Esophagus muscularis mucosa (tissue), 4 donors: ENCODE data around the gene C16orf54. TPM values are rescaled to one million over a fixed set of nuclear protein-coding genes. Genes with fewer than 3 reads are reported as not detected.
"Not testable (repeated sequence)": the region's sequence is repeated elsewhere in the genome, so short reads cannot be mapped to it uniquely, and the experiment has no call there.

Experiments used
- DNase-seq: peaks from one replicate; pipeline ENCODE4 v3.0.0-alpha.2; 2017; ENCODE audit errors: extremely low spot score
- H3K27ac ChIP-seq, 4 donors: fragments of 200-600 bp; sonication (generic); replicated peaks in 1 of 4; 1 replicate in 3 of 4; 2 replicates in 1 of 4; pipeline ENCODE4 v1.5.1; 2016 to 2019; ENCODE audit warnings: mild to moderate bottlenecking in 1 of 4
- H3K27me3 ChIP-seq, 4 donors: fragments of 200-600 bp; sonication (generic); one replicate each; pipeline versions ENCODE4 v1.5.1 to v1.6.0; 2016 to 2019
- H3K36me3 ChIP-seq, 4 donors: fragments of 200-600 bp; sonication (generic); one replicate each; pipeline ENCODE4 v1.5.1; 2016 to 2019
- H3K4me1 ChIP-seq, 4 donors: fragments of 200-600 bp; sonication (generic); one replicate each; pipeline ENCODE4 v1.5.1; 2016 to 2019
- H3K4me3 ChIP-seq, 4 donors: fragments of 200-600 bp; sonication (generic); 1 replicate in 2 of 4; 2 replicates in 2 of 4; pipeline ENCODE4 v1.5.1; 2016 to 2019; ENCODE audit warnings: mild to moderate bottlenecking in 4 of 4, moderate library complexity in 1 of 4
- H3K9me3 ChIP-seq, 4 donors: fragments of 200-600 bp; sonication (generic); 1 replicate in 3 of 4; 2 replicates in 1 of 4; pipeline ENCODE4 v1.5.1; 2016 to 2019
- CTCF ChIP-seq, 3 experiments: fragments of 200-600 bp in 2 of 3; fragments of 450-650 bp in 1 of 3; sonication (generic) in 2 of 3; IDR thresholded peaks; one replicate each; pipeline ENCODE4 v1.5.1; 2017 to 2019; ENCODE audit warnings: antibody characterized with exemption in 3 of 3, mild to moderate bottlenecking in 2 of 3, moderate library complexity in 1 of 3
- EP300 ChIP-seq: sonication (generic); formaldehyde crosslinking; IDR thresholded peaks from one replicate; pipeline ENCODE4 v1.6.1; 2017; ENCODE audit warnings: antibody characterized with exemption
- POLR2A ChIP-seq: fragments of 450-650 bp; IDR thresholded peaks from one replicate; pipeline ENCODE4 v1.6.1; 2017; ENCODE audit warnings: antibody characterized with exemption, moderate library complexity, mild to moderate bottlenecking, low read depth
- POLR2AphosphoS5 ChIP-seq, 2 donors: sonication (generic); formaldehyde crosslinking; IDR thresholded peaks; one replicate each; pipeline ENCODE4 v1.6.1; 2017; ENCODE audit warnings: antibody characterized with exemption in 2 of 2
- WGBS: methylation state at CpG from one replicate; pipeline ENCODE4 v1.1.5; 2018; 5-methylcytosine and 5-hydroxymethylcytosine counted together
- intact Hi-C: fragments of 100-400 bp; cut with DNase I; formaldehyde crosslinking; loops from one replicate; pipeline ENCODE4 v1.15.1; 2023
- total RNA-seq, 4 donors: library from RNA; depleted of rRNA; stranded (reverse); fragments of >200 nt; gene quantifications; one replicate each; pipeline versions ENCODE4 v1.1.0 to v1.2.1, GENCODE V29; 2016

C16orf54 gene
- total RNA-seq, 4 donors from 2014 or later = 1.3 to 2.5 (median 1.8) TPM

GRCh38 chr16:29698484-29699323 is 47.1 kb downstream of the C16orf54 start:
- WGBS = 90% methylated on average over 17 of the region's 17 CpGs
- no peaks in the 10 kb centered on the region for H3K36me3 ChIP-seq
- intact Hi-C loops = loop anchor here (2.0 kb wide), 1 partner anchor 322 kb away; no protein-coding TSS in a partner anchor
- no peaks in the 10 kb centered on the region for H3K9me3 ChIP-seq
- TF ChIP-seq CTCF (IDR thresholded peaks at IDR 0.05) (no peak), EP300 (no peak), POLR2A (no peak), POLR2AphosphoS5 (IDR thresholded peaks at IDR 0.05) (no peak)
- peaks cover 0 to 5% (median 4%) of the 10 kb centered on the region in 4 donors for H3K4me1 ChIP-seq
- no peaks in the 10 kb centered on the region for H3K27me3 ChIP-seq
- no peak overlapping the region for H3K4me3 ChIP-seq
- H3K27ac ChIP-seq = no peak overlapping the region
- DNase-seq = no peak

GRCh38 chr16:29698042-29698441 is 47.7 kb downstream of the C16orf54 start:
- no peaks in the 10 kb centered on the region for H3K27me3 ChIP-seq
- peaks cover 0 to 5% (median 4%) of the 10 kb centered on the region in 4 donors for H3K4me1 ChIP-seq
- intact Hi-C loops = loop anchor here (2.0 kb wide), 1 partner anchor 323 kb away; no protein-coding TSS in a partner anchor
- H3K4me3 ChIP-seq = no peak overlapping the region
- TF ChIP-seq CTCF (IDR thresholded peaks at IDR 0.05) = no peak
- TF ChIP-seq EP300 = no peak
- no peak for TF ChIP-seq POLR2AphosphoS5 (IDR thresholded peaks at IDR 0.05)
- TF ChIP-seq POLR2A = no peak
- H3K27ac ChIP-seq = no peak overlapping the region
- 88% methylated on average over 2 of the region's 2 CpGs for WGBS
- no peak for DNase-seq
- H3K9me3 ChIP-seq = no peaks in the 10 kb centered on the region
- no peaks in the 10 kb centered on the region for H3K36me3 ChIP-seq

GRCh38 chr16:29697391-29697790 is 48.4 kb downstream of the C16orf54 start:
- Histone ChIP-seq H3K4me3 (no peak overlapping the region), H3K27ac (no peak overlapping the region), H3K4me1 (peaks cover 0 to 5% (median 4%) of the 10 kb centered on the region in 4 donors), H3K27me3 (no peaks in the 10 kb centered on the region), H3K9me3 (no peaks in the 10 kb centered on the region), H3K36me3 (no peaks in the 10 kb centered on the region)
- intact Hi-C loops = no loop called here
- WGBS = 100% methylated on average over 7 of the region's 7 CpGs
- DNase-seq = no peak
- no peak for TF ChIP-seq POLR2A
- no peak for TF ChIP-seq POLR2AphosphoS5 (IDR thresholded peaks at IDR 0.05)
- TF ChIP-seq CTCF (IDR thresholded peaks at IDR 0.05) = no peak
- TF ChIP-seq EP300 = no peak

GRCh38 chr16:29696881-29697331 is 48.9 kb downstream of the C16orf54 start:
- Histone ChIP-seq H3K4me3 (no peak overlapping the region), H3K27me3 (no peaks in the 10 kb centered on the region), H3K9me3 (no peaks in the 10 kb centered on the region), H3K4me1 (peaks cover 0 to 5% (median 4%) of the 10 kb centered on the region in 4 donors), H3K36me3 (no peaks in the 10 kb centered on the region), H3K27ac (no peak overlapping the region)
- no peak for TF ChIP-seq CTCF (IDR thresholded peaks at IDR 0.05)
- no peak for TF ChIP-seq POLR2A
- TF ChIP-seq POLR2AphosphoS5 (IDR thresholded peaks at IDR 0.05) = no peak
- no peak for TF ChIP-seq EP300
- WGBS = 94% methylated on average over 13 of the region's 21 CpGs
- intact Hi-C loops = no loop called here
- DNase-seq = no peak

GRCh38 chr16:29695675-29696074 is 50.1 kb downstream of the C16orf54 start:
- H3K4me3 ChIP-seq, intact Hi-C loops, H3K4me1 ChIP-seq, H3K27ac ChIP-seq, H3K27me3 ChIP-seq, H3K36me3 ChIP-seq, H3K9me3 ChIP-seq, DNase-seq: not testable (repeated sequence)
- 96% methylated on average over 3 of the region's 3 CpGs for WGBS
